IMR-90 (cell line): Measurements from ENCODE around the gene BTBD9.

Experiments
- BHLHE40 ChIP-seq: fragments of 150-350 bp; IDR thresholded peaks from 2 replicates; pipeline ENCODE4 v1.6.1; 2016; ENCODE audit warnings: mild to moderate bottlenecking, low read depth, low read length
- CEBPB ChIP-seq: IDR thresholded peaks from 2 replicates; pipeline ENCODE4 v1.6.1; 2012; ENCODE audit warnings: low read depth, low read length, improper control_type of control experiment
- FOS ChIP-seq: fragments of 150-350 bp; IDR thresholded peaks from 2 replicates; pipeline ENCODE4 v1.6.1; 2016; ENCODE audit warnings: low read depth, low read length
- MAFK ChIP-seq: IDR thresholded peaks from 2 replicates; pipeline ENCODE4 v1.6.1; 2012; ENCODE audit warnings: low read depth, low read length, improper control_type of control experiment
- NFE2L2 ChIP-seq: fragments of 150-350 bp; IDR thresholded peaks from 2 replicates; pipeline ENCODE4 v1.6.1; 2016; ENCODE audit warnings: low read depth, mild to moderate bottlenecking, low read length
- POLR2A ChIP-seq: IDR thresholded peaks from 2 replicates; pipeline ENCODE4 v1.6.1; 2012; ENCODE audit warnings: mild to moderate bottlenecking, low read depth, low read length
- RAD21 ChIP-seq: IDR thresholded peaks from 2 replicates; pipeline ENCODE4 v1.6.1; 2012; ENCODE audit warnings: low read length, improper control_type of control experiment
- RFX5 ChIP-seq: IDR thresholded peaks from 2 replicates; pipeline ENCODE4 v1.8.0; 2012; ENCODE audit warnings: low read depth, mild to moderate bottlenecking, low read length, moderate library complexity
- SMC3 ChIP-seq: fragments of 150-350 bp; IDR thresholded peaks from 2 replicates; pipeline ENCODE4 v1.6.1; 2016; ENCODE audit warnings: low read depth, mild to moderate bottlenecking, antibody characterized with exemption, low read length, moderate library complexity
- TF ChIP-seq, protein P1 (sequence below): conservative IDR thresholded peaks from 2 replicates; pipeline ENCODE4 v1.5.1; 2012; ENCODE audit warnings: mild to moderate bottlenecking, low read depth, low read length, improper control_type of control experiment
- TF ChIP-seq, protein P2 (sequence below): fragments of 150-350 bp; IDR thresholded peaks from 2 replicates; pipeline ENCODE4 v1.6.1; 2017; ENCODE audit warnings: mild to moderate bottlenecking, antibody characterized with exemption, low read length, low read depth
- TF ChIP-seq, protein P3 (sequence below): fragments of 150-350 bp; IDR thresholded peaks from 2 replicates; pipeline ENCODE4 v1.6.1; 2016; ENCODE audit warnings: low read depth, mild to moderate bottlenecking, low read length, moderate library complexity, borderline replicate concordance

DNA sequence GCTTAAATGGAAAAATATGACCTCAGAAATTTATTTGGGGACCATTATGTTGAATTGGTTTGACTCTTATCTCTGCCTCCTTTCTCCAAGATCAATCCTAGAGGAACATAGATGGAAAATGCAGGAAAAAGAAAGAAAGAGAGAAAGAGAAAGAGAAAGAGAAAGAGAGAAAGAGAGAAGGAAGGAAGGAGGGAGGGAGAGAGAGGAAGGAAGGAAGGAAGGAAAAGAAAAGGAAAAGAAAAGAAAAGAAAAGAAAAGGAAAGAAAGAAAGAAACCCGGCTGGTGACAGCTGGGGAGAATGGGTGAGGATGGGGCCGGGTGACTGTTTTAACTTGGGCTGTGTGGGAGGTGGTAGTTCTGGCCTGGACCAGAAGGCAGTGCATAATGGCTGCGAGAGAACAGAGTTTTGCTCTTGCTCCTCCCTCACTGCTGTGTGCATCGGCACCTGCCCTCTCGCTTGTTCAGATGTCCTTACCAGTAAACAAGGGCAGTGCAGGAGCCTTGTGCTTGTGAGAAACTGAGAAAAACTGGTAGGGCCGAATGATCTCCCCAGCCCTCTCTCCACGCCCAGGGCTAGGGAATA, 38.5 kb upstream of the BTBD9 start:
- TF ChIP-seq, protein P1, sequence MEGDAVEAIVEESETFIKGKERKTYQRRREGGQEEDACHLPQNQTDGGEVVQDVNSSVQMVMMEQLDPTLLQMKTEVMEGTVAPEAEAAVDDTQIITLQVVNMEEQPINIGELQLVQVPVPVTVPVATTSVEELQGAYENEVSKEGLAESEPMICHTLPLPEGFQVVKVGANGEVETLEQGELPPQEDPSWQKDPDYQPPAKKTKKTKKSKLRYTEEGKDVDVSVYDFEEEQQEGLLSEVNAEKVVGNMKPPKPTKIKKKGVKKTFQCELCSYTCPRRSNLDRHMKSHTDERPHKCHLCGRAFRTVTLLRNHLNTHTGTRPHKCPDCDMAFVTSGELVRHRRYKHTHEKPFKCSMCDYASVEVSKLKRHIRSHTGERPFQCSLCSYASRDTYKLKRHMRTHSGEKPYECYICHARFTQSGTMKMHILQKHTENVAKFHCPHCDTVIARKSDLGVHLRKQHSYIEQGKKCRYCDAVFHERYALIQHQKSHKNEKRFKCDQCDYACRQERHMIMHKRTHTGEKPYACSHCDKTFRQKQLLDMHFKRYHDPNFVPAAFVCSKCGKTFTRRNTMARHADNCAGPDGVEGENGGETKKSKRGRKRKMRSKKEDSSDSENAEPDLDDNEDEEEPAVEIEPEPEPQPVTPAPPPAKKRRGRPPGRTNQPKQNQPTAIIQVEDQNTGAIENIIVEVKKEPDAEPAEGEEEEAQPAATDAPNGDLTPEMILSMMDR = no peak
- TF ChIP-seq POLR2A = no peak
- TF ChIP-seq, protein P2, sequence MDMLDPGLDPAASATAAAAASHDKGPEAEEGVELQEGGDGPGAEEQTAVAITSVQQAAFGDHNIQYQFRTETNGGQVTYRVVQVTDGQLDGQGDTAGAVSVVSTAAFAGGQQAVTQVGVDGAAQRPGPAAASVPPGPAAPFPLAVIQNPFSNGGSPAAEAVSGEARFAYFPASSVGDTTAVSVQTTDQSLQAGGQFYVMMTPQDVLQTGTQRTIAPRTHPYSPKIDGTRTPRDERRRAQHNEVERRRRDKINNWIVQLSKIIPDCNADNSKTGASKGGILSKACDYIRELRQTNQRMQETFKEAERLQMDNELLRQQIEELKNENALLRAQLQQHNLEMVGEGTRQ = no peak
- TF ChIP-seq FOS = no peak
- TF ChIP-seq RFX5 = no peak
- TF ChIP-seq RAD21 = no peak
- no peak for TF ChIP-seq NFE2L2
- no peak for TF ChIP-seq BHLHE40
- TF ChIP-seq CEBPB = no peak
- TF ChIP-seq, protein P3, sequence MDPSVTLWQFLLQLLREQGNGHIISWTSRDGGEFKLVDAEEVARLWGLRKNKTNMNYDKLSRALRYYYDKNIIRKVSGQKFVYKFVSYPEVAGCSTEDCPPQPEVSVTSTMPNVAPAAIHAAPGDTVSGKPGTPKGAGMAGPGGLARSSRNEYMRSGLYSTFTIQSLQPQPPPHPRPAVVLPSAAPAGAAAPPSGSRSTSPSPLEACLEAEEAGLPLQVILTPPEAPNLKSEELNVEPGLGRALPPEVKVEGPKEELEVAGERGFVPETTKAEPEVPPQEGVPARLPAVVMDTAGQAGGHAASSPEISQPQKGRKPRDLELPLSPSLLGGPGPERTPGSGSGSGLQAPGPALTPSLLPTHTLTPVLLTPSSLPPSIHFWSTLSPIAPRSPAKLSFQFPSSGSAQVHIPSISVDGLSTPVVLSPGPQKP = no peak
- TF ChIP-seq MAFK = no peak
- no peak for TF ChIP-seq SMC3
